Upper lobe of right lung (tissue), 1 donor: ENCODE results near the gene MCC. TPM values are rescaled to one million over a fixed set of nuclear protein-coding genes. Genes with fewer than 3 reads are reported as not detected.

Source experiments
- ATAC-seq: fragments of 200-7000 bp; cut with Tn5 transposase; one replicate; pipeline ENCODE4 v1.9.1; 2020; ENCODE audit warnings: mild to moderate bottlenecking, moderate library complexity
- DNase-seq: peaks from one replicate; pipeline ENCODE4 v3.0.0-alpha.2; 2020
- H3K27ac ChIP-seq: fragments of 200-600 bp; one replicate; pipeline ENCODE4 v1.8.0; 2022
- H3K27me3 ChIP-seq: fragments of 200-600 bp; one replicate; pipeline ENCODE4 v1.8.0; 2022; ENCODE audit warnings: mild to moderate bottlenecking
- H3K36me3 ChIP-seq: fragments of 200-600 bp; one replicate; pipeline ENCODE4 v1.8.0; 2022
- H3K4me1 ChIP-seq: fragments of 200-600 bp; one replicate; pipeline ENCODE4 v1.8.0; 2022
- H3K4me3 ChIP-seq: fragments of 200-600 bp; one replicate; pipeline ENCODE4 v1.8.0; 2022; ENCODE audit warnings: mild to moderate bottlenecking
- H3K9me3 ChIP-seq: fragments of 200-600 bp; one replicate; pipeline ENCODE4 v1.8.0; 2022
- CTCF ChIP-seq: fragments of 200-600 bp; IDR thresholded peaks from one replicate; pipeline ENCODE4 v1.8.0; 2022; ENCODE audit warnings: antibody characterized with exemption
- intact Hi-C: fragments of 100-400 bp; cut with DNase I; formaldehyde crosslinking; loops from one replicate; pipeline ENCODE4 v1.11.0; 2022
- total RNA-seq: library from RNA; stranded (reverse); fragmentation: NEBNext Ultra II Directional; extraction: Animal tissue kit (Norgen Biotek cat#: 25700); gene quantifications from one replicate; pipeline ENCODE4 v1.2.1, GENCODE V29; 2021
- donor health status: DM: no; HTN: yes; CAD: no; lungs with severe emphysema.

The MCC gene
- total RNA-seq, 1 donor from 2014 or later: 18.6 TPM

- Histone ChIP-seq H3K27ac (no peak overlapping the region), H3K4me3 (no peak overlapping the region), H3K9me3 (no peaks in the 10 kb centered on the region), H3K36me3 (no peaks in the 10 kb centered on the region), H3K4me1 (peaks cover 9% of the 10 kb centered on the region), H3K27me3 (no peaks in the 10 kb centered on the region)
- DNase-seq (no peak), ATAC-seq (no peak)
- intact Hi-C loops: no loop called here
- no peak for TF ChIP-seq CTCF
These were observed 247.1 kb downstream of the MCC start for GRCh38 chr5:113240951-113241726.

- Histone ChIP-seq H3K4me3 (no peak overlapping the region), H3K9me3 (no peaks in the 10 kb centered on the region), H3K27me3 (no peaks in the 10 kb centered on the region), H3K27ac (no peak overlapping the region), H3K36me3 (no peaks in the 10 kb centered on the region), H3K4me1 (no peaks in the 10 kb centered on the region)
- DNase-seq: no peak
- intact Hi-C loops: no loop called here
- no peak for ATAC-seq
- TF ChIP-seq CTCF: no peak
These were observed 248.2 kb downstream of the MCC start for GRCh38 chr5:113240032-113240431.

GRCh38 chr5:113237893-113238292 is 250.4 kb downstream of the MCC start:
- intact Hi-C loops: no loop called here
- no peak overlapping the region for H3K27ac ChIP-seq
- no peaks in the 10 kb centered on the region for H3K4me1 ChIP-seq
- H3K36me3 ChIP-seq: no peaks in the 10 kb centered on the region
- H3K4me3 ChIP-seq: no peak overlapping the region
- no peak for TF ChIP-seq CTCF
- no peaks in the 10 kb centered on the region for H3K9me3 ChIP-seq
- no peaks in the 10 kb centered on the region for H3K27me3 ChIP-seq
- no peak for ATAC-seq
- no peak for DNase-seq

- no peak for ATAC-seq
- Histone ChIP-seq H3K27ac (no peak overlapping the region), H3K4me1 (no peaks in the 10 kb centered on the region), H3K4me3 (no peak overlapping the region), H3K27me3 (no peaks in the 10 kb centered on the region), H3K9me3 (no peaks in the 10 kb centered on the region), H3K36me3 (no peaks in the 10 kb centered on the region)
- DNase-seq: no peak
- intact Hi-C loops: no loop called here
- no peak for TF ChIP-seq CTCF
These were observed 251.5 kb downstream of the MCC start for GRCh38 chr5:113236536-113237288.

- ATAC-seq (no peak), DNase-seq (no peak)
- no peak overlapping the region for H3K4me3 ChIP-seq
- no peak for TF ChIP-seq CTCF
- H3K9me3 ChIP-seq: no peaks in the 10 kb centered on the region
- H3K27me3 ChIP-seq: no peaks in the 10 kb centered on the region
- H3K27ac ChIP-seq: no peak overlapping the region
- intact Hi-C loops: no loop called here
- no peaks in the 10 kb centered on the region for H3K36me3 ChIP-seq
- H3K4me1 ChIP-seq: peaks cover 5% of the 10 kb centered on the region
These were observed 252.4 kb downstream of the MCC start for GRCh38 chr5:113235884-113236283.
